Germinal center (tissue), 1 donor: ENCODE measurements around the gene LYPD5.
A peak's percentile ranks its signal among the peaks of the same experiment; 100 is the strongest.
"Not testable (repeated sequence)": the region's sequence is repeated elsewhere in the genome, so short reads cannot be mapped to it uniquely, and the experiment has no call there.

Experiments used
- DNase-seq: peaks from one replicate; pipeline ENCODE4 v3.0.0; 2012; ENCODE audit warnings: mixed read lengths, low spot score

LYPD5 gene

DNA sequence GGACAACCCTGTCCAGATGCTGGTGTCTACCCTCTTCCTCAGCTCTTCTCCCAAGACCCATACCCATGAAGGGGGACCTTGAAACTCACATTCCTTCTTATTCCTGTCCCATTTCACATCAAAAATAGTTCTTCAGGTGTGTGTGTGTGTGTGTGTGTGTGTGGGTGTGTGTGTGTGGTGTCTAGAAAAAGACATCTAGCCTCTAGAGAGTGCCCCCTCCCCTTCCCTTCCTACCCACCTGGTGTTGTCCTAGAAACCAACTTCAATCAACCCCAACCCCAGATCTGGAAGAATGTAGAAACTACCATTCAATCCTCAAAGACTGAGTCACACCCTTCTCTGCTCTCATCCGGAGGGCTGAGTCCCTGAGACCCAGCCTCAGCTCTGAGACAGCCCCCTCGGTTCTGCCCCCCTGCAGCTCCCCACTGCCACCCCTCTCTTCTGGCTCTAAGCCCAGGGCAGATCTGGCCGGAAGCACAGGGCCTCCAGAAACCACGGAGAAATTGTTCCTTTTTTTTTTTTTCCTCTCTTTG is 25.0 kb downstream of the LYPD5 start:
- peak; percentile 53 for DNase-seq

DNA sequence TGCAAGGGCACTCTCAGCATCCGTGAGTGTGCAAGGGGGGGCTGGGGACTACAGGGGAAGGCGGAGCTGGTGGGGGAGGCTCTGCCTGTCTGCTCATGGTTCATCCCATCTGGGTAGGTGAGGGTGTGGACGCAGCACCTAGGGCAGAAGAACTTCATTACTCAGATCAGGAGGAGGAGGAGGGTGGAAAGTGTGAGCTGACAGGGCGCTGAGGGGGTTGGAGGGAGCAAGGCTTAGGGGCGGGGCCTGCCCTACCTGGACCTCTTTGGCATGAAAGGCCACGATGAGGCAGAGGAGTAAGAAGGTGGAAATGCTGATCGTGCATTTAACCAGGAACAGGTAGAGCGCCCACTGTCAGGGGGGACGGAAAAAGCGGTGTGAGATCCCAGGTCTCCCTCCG is 26.0 kb downstream of the LYPD5 start:
- no peak for DNase-seq

DNA sequence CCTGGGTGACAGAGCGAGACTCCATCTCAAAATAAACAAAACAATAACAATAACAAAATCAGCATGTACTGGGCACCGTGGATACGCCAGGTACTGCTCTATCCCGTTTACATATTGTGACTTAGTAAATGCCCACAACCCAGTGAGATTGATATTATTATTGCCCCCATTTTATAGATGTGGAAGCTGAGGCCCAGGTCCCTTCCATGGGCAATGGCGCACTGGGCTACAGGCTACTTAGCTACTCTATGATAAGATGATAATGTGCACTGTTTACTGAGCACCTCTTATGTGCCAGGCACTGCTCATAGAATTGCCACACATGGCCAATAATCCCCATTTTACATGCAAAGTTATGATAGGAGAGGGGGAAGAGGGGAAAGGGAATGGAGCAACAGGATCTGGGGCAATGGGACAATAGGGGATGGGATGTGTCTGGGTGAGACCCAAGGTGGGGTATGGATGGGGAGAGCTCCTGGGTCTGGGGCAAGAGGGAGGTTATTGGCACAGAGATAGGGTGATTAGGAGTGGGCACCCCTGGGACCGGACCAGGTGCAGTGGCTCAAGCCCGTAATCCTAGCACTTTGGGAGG is 26.9 kb downstream of the LYPD5 start:
- DNase-seq = no peak

DNA sequence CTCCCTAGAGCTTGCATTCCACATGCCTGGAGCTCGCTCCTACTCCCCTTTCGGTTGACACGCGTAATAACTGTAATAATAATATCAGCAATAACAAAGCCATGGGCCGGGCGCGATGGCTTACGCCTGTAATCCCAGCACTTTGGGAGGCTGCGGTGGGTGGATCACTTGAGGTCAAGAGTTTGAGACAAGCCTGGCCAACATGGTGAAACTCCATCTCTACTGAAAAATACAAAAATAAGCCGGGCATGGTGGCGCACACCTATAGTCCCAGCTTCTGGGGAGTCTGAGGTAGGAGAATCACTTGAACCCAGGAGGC is 27.3 kb downstream of the LYPD5 start:
- DNase-seq = not testable (repeated sequence)

DNA sequence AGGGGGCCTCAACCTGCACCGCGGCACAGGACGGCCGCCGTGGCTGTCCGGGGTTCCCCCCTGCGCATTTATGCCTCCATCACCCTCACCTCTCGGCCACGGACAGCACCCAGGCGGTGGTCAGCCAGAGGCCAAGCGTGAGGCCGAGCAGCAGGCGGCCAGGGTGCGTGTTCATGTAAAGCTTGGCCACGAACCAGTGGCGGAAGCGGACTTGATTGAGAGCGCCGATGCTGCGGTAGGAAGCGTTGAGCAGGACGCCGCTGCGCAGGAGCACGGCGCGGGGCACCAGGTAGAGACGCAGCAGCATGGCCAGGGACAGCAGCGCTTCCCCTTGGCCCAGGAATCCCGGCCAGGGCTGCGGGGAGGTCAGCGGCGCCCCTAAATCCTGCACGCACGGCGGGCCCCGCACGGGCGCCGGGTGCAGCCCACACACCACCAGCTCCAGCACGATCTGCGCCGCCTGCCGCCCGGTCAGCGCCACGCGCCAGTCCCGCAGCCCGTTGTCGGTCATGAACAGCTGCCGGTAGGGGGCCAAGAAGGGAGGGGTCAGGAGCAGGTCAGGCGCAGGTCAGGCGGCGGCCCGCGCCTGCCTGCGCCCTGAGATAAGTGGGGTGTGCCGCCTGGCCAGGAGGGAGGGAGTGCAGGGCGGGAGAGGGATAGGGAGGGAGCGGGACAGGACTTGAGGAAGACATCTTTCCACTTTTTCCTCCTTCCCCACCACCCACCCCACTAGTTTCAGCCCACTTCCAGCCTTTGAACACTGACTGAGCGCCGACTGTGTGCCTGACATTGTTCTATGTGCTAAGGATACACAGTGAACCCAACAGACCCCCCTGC is 27.9 kb downstream of the LYPD5 start:
- no peak for DNase-seq

DNA sequence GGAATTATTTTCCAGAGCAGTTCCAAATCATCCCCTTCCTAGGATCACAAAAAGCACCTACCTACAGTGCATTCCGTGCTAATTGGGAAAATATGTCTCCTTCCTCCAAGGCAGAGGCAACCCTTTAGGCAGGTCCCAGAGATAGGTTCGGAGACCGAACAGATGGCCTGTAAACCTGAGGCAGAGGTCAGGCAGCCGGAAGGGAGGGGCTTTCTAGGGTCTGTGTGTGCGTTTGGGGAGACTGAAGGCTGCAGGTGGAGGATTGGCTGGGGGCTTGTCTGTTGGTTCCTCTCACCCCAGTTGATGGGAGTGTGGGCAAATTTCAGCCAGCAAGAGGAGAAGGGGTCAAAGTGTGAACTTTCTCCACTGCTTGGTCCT is 28.5 kb downstream of the LYPD5 start:
- DNase-seq = no peak

DNA sequence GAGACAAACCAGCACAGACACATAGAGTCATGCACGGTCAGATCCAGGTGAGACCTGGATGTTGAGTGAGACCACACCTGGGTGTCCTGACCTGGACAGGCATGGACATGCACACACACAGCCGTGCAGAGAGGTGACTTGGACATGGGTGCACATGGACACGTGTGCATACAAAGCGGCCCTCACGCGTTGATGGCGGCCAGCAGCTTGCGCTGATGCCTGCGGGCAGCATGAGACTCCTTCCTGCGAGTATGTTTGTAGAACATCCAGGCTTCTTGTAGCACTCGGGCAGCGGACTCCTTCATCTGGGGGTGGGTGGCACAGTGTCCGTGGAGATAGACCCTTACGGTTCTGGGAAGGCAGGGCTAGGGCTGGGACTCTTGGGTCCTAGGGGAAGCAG is 33.0 kb downstream of the LYPD5 start:
- DNase-seq = no peak

DNA sequence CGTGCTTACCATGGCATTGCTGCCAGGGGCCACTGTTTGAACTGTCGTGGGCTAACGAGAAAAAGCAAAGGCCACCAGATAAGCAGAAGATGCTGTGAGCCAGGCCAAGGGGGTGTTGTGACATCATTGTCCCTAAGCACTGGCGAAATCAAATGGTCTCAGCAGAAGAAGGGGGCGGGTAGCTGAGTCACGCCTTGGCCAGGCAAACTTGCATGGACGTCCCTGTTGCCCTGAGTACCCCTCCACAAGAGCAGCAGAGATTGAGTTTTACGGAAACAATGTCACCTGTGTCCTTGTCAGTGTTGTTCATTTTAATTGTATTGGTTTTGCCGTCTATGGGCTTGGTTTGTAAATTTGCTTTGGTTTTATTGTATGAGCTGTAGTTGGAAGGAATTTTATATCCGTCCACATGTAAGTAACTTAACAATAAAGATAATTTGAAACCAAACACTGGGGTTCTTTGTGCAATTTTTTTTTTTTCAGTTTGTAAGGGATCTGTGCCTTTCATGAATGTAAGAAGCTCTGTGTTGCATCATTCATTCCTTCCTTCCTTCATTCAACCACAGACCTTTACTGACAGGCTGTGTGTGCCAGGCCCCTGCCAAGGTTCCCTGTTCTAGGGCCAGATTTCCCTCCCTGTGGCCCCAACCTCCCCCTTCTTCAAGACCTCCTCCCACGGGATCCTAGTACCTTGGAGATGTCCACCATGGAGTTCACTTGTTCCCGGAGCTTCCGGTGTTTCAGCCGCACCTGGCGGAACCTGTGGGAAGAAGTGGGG is 33.8 kb downstream of the LYPD5 start:
- DNase-seq = no peak

DNA sequence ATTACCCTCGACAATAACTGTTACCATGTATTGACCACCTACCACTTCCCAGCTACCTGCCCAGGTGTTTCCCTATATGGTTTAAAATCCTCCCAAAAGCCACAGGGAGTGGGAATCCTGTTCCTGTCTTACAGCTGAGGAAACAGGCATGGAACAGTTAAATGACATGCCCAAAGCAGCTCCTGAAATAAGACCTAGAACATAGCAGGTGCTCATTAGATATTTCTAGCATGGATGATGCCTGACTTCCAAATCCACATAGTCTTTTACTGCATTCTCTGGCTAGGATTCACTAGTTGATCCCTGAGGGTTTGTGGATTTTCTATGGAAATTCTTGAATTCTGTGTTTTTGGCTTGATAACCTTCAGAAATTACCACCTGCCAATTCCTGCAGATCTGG is 34.4 kb downstream of the LYPD5 start:
- DNase-seq = no peak

DNA sequence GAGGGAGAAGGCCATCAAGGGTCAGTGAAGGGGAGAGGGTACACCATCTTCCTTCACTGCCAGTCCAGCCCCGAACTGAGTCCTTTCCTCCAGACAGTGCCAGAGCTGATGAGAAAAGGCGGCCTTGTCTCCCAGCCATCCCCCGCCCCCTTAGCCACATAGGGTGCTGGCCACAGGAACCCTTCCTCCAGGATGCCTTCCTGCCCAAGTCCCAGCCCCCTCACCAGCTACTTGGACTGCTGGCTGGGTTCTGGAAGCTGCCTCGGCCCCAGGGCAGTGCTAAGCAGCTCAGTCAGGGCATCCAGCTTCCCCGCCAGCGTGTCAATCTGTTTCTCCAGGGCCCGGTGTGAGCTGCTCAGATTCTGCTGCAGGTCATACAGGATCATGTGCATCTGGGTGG is 34.9 kb downstream of the LYPD5 start:
- DNase-seq = no peak

DNA sequence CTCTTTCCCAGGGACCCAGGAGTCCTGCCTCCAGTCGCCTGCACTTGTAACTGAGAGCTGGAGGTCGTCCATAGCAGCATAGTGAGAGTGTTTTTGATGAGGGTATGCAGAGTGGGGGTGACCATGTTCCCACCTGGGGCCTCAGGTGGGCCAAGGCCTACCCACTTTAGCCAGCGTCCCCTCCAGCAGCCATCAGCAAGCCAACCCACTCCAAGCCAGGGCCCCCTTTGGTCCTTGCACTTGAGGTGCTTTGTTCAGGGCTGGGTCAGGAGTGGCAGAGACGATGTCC is 35.5 kb downstream of the LYPD5 start:
- no peak for DNase-seq

DNA sequence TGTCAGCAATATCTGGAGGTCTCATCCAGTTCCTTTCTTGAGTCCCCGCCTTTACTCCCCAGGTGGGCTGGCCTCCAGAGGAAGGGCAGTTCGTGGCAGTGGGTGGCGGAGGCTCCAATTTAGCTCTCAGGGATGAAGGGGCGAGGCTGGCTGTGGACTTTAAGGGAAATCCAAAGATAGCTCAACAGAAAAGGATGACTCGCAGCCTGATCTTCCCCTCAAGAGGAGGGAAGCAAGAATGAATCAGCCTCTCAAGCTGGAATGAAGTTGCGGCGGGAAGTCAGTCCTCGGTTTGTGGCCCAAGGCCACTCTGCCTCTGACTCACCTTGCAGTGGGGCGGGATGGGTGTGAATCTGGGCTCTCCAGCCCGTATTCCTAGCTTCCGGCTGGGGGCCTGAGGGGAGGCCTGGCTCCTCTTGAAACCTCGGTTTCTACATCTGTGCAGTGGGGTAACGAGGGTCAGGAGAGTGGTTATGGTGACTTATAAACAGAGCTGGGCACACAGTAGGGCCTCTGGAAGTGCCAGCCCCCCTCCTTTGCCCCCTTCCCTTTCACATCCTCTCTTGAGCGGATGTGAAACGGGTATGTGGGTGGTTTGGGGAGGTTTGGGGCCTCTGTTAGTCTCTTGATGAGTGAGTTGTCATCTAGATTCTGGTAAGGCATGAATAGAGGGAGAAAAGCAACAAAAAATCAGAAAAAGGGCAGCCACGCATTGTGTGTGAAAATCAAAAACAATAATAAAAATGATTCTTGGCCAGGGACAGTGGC is 37.0 kb downstream of the LYPD5 start:
- DNase-seq = no peak

DNA sequence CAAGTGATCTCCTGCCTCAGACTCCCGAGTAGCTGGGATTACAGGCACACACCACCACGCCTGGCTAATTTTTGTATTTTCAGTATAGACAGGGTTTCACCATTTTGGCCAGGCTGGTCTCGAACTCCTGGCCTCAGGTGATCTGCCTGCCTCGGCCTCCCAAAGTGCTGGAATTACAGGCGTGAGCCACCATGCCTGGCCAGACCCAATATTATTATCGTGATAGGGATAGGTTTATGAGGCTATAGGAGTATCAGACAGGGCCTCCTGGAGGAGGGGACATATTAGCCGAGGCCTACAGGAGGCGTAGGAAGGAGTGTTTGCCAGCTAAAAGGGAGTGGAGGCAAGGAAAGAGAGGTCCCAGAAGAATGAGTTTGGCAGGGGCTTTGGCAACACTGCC is 37.6 kb downstream of the LYPD5 start:
- not testable (repeated sequence) for DNase-seq

DNA sequence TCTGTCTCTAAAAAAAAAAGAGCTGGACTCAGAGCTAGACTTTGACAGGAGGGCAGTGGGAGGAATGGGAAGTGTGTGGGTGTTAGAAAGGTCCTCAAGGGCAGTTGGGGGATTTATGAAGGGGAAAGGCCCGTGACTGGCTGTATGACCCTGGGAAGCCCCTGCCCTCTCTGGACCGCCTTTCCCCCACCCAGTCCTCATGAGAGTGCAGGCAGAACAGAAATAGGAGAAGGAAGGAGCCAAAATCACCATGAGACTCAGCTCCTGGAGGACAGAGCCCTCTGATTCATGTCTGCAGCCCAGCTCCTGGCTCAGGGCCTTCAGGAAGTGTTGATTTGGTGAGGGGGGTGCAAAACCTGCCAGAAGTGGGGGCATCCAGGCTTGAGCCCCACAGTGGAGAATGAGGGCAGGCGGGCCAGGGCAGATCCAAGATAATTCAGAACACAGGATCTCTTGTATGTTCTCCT is 38.7 kb downstream of the LYPD5 start:
- no peak for DNase-seq

DNA sequence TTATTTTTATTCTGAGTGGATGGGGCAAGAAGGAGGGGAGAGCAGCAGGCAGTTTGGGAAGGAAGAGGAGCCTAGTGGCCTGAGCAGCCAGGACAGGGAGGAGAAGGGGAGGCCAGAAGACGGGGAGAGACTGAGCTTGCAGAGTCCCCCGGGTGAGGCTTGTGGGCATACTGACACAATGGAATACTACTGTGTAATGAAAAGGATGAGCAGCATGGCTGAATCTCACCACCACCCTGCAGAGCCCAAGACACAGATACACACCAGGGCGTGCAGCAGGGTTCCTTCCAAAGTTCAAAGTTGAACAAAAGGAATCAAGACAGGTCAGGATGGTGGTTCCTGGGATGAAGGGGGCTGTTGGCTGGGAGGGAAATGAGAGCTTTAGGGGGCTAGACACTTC is 39.4 kb downstream of the LYPD5 start:
- DNase-seq = no peak

DNA sequence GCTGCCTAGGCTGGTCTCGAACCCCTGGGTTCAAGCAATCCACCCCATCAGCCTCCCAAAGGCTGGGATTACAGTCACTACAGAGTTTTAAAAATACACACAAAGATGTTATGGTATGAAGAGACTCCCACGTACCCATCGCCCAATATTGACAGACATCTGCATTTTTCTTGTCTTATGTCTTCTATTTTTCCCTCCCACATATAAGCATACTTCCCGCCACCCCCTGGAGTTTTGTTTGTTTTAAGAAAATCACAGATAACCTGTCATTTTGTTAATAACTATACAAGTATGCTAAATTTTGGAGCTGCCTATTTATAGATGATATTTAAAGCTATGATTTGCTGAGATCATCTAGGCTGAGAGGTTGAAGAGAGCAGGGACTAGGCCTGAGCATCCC is 41.3 kb downstream of the LYPD5 start:
- DNase-seq = no peak

DNA sequence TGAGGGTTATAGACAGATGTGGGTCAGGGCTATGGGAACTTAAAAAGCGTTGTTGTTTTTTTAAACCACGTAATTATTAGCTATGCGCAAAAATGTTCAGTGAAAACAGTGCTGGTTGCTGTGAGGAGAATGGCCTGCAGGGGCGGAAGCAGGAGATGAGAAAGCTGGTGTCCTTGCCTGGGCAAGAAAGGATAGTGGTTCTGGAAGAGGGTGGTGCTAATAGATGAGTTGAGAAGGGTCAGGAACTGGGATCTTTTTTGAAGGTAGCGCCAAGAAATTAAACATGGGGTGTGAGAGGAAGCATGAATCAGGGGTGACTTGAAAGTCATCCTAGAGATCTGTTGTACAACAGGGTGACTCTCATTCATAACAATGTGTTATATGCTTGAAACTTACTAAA is 42.7 kb downstream of the LYPD5 start:
- no peak for DNase-seq

DNA sequence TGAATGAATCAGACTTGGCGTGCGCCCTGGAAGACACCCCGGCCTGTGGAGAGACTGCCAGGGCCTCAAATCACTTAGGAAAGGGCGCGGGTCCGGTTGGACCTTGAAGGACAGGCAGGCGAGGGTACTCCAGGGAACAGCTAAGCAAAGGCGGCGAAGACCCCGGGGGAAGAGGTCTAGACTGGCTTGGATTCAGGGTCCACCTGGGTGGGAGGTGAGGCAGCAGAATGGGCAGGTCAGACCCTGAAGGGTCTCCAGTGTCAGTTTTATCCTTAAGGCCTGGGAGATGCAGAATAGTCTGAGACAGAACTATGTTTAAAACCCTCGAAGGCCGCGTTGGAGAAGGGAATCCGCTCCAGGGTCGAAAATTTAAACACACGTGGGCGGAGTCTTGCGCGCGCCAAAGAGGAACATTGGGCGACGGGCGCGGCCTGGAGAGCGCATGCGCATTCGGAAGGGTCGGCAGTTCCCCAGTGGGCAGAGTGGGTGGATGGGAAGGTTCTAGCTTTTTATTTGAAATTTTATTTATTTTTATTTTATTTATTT is 46.9 kb downstream of the LYPD5 start:
- peak; percentile 83 for DNase-seq

DNA sequence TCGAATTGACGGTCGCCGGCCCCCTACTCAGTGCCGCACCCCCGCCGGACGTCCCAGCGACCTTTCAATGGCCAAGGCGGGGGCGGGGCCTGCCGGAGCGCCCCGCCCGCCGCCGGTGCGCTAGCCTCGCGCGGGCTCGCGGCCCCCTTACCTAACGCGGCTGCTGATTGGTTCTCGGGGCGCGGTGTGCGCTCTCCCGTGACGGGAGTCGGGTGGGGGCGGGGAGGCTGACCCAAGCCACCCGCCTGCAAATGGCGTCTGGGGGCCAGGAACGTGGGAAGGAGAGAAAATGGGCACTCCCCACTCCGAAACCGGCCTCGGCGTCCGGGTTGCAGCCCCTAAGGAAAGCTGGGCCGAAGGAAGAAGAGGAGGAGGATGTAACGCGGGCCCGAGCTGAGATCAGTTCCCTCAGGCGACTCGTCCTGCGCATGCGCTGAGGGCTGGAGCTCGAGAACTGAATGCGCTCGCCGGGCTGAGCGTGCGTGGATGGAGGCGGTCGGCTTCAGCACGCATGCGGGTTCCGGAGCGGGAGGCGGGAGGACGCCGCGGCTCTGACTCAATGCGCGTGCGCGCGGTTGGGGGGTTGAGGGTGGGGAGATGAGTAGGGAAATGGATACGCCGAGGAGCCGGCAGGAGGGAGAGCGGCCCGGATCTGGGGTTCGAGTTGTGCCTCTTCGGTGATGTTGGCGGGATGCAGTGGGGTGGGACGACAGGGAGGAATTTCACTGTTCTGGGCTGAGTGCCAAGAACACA is 47.6 kb downstream of the LYPD5 start, which contains the start of gene SMG9:
Gene SMG9 (minus strand): TSS at position 460 of the 753 bp plus-strand sequence. CDS start 4,221 bp downstream, outside the sequence.
- DNase-seq = peak; percentile 98

DNA sequence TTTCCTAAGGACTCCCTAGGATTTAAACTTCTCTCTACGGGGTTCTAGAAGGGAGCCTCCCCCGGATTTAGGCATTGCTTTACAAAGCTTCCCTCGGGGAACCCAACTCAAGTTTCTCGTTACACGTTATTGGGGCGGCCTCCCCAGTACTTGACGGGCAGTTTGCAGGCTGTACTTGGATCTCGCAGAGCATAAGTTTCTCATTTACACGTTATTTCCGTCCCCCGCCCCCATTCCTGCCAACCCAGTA is 48.1 kb downstream of the LYPD5 start:
- no peak for DNase-seq

DNA sequence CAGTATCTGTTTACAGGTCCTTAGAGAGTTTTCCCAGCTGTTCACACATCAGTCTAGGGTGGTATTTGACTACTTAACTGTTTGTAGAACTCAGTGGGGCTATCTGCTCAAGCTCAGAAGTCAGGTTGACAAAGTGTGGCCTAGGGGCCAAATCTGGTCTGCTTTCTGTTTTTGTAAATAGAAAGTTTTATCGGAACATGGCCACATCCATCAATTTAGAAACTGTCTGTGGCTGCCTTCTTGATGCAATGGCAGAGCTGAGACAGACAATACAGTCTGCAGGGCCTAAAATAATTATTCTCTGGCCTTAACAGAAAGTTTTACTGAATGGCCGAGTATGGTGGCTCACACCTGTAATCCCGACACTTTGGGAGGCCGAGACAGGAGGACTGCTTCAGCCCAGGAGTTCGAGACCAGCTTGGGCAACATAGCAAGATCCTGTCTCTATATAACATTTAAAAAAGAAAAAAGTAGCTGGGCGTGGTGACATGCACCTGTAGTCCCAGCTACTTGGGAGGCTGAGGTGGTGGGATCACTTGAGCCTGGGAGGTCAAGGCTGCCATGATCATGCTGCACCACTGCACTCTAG is 49.9 kb downstream of the LYPD5 start:
- DNase-seq = no peak
